ENCODE results near the gene GTF3C1. TPM values are rescaled to one million over a fixed set of nuclear protein-coding genes. Genes with fewer than 3 reads are reported as not detected.

The GTF3C1 gene
- total and polyA plus RNA-seq, 2 of the 13 experiments (the other 11 are each of a cell fraction or from before 2014, with no cell fraction given), result 29.2 to 72.7 TPM

- TF ChIP-seq PPARG (CRISPR knock-in tag; conservative IDR thresholded peaks at IDR 0.05) (no peak), POGK (CRISPR knock-in tag; conservative IDR thresholded peaks at IDR 0.05) (no peak), ZFP90 (CRISPR knock-in tag; IDR thresholded peaks at IDR 0.05; ENCODE audit: borderline replicate concordance) (no peak), ZNF124 (CRISPR knock-in tag; IDR thresholded peaks at IDR 0.05) (no peak)
Measured at GRCh38 chr16:27508476-27508875, 41.2 kb downstream of the GTF3C1 start (continued).

- no peak overlapping the region for H3K9ac ChIP-seq (ENCODE audit: insufficient read depth, low read depth, low read length)
- ATAC-seq (no peak), FAIRE-seq (no peak), DNase-seq (ENCODE audit: low spot score) (no peak)
- no peaks in the 10 kb centered on the region for H3K4me1 ChIP-seq (ENCODE audit: insufficient read depth, low read length)
- H3K27ac ChIP-seq (ENCODE audit: extremely low read length, insufficient read depth, low read length), result no peak overlapping the region
- whole genome bisulfite sequencing (ENCODE audit: low lambda C conversion rate), result 99% methylated on average over 15 of the region's 17 CpGs
- CTCF ChIA-PET (ENCODE audit: low intra/inter-chr PET ratio, low total read pairs), result no interaction called here
- H3K4me2 ChIP-seq (ENCODE audit: low read depth, low read length), result no peak overlapping the region
- H3K9me3 ChIP-seq (ENCODE audit: low read length), result no peaks in the 10 kb centered on the region
- H3K4me3 ChIP-seq (replicated peaks in 1 of 3; ENCODE audit: insufficient read depth in 1 of 3, low read depth in 2 of 3, low read length in 3 of 3), result no peak overlapping the region
- in situ Hi-C loops (cut with HindIII; ENCODE audit: extremely low pct_ligation_motif_present, low pct_unique_long_range_greater_than_20kb) (no loop called here), intact Hi-C loops (cut with micrococcal nuclease; ENCODE audit: unreplicated experiment) (no loop called here)
- POLR2A ChIA-PET, result no interaction called here
- no peak overlapping the region for H2AFZ ChIP-seq (ENCODE audit: low read length)
- no peaks in the 10 kb centered on the region for H4K20me1 ChIP-seq (ENCODE audit: insufficient read depth, low read length)
- peaks cover 56 to 92% of the 10 kb centered on the region in 2 experiments for H3K36me3 ChIP-seq (replicated peaks in 1 of 2; ENCODE audit: control insufficient read depth in 1 of 2, insufficient read depth in 2 of 2, low read length in 2 of 2)
- H3K79me2 ChIP-seq (ENCODE audit: insufficient read depth, low read length), result no peaks in the 10 kb centered on the region
- no TSS peak for BruUV-seq (replicated peaks)
- H3K27me3 ChIP-seq (ENCODE audit: control insufficient read depth in 1 of 2, insufficient read depth in 2 of 2, low read length in 2 of 2), result no peaks in the 10 kb centered on the region
- TF ChIP-seq PLRG1 (conservative IDR thresholded peaks at IDR 0.05), result no peak
- TF ChIP-seq SNAPC5 (CRISPR knock-in tag; IDR thresholded peaks at IDR 0.05; ENCODE audit: borderline replicate concordance), result no peak
- no peak for TF ChIP-seq TCF12 (IDR thresholded peaks at IDR 0.05)
- TF ChIP-seq TCF12 (CRISPR knock-in tag; IDR thresholded peaks at IDR 0.05), result no peak
- TF ChIP-seq ZNF776 (CRISPR knock-in tag; IDR thresholded peaks at IDR 0.05), result no peak
- no peak for TF ChIP-seq TSC22D2 (CRISPR knock-in tag; IDR thresholded peaks at IDR 0.05; ENCODE audit: borderline replicate concordance)
- no peak for TF ChIP-seq ZNF230 (CRISPR knock-in tag; IDR thresholded peaks at IDR 0.05)
- TF ChIP-seq MBD4 (IDR thresholded peaks at IDR 0.05; ENCODE audit: borderline replicate concordance, low read length), result no peak
- TF ChIP-seq EHMT2 (IDR thresholded peaks at IDR 0.05; ENCODE audit: borderline replicate concordance, low read depth, low read length), result no peak
- no peak for TF ChIP-seq ZNF432 (CRISPR knock-in tag; IDR thresholded peaks at IDR 0.05; ENCODE audit: borderline replicate concordance)
- no peak for TF ChIP-seq HOXA5 (CRISPR knock-in tag; IDR thresholded peaks at IDR 0.05)
- TF ChIP-seq PRMT3 (CRISPR knock-in tag; IDR thresholded peaks at IDR 0.05; ENCODE audit: borderline replicate concordance, low read depth), result no peak
- no peak for TF ChIP-seq MIXL1 (CRISPR knock-in tag; IDR thresholded peaks at IDR 0.05)
- no peak for TF ChIP-seq HMGXB3 (CRISPR knock-in tag; IDR thresholded peaks at IDR 0.05; ENCODE audit: borderline replicate concordance)
- no peak for TF ChIP-seq ZNF552 (CRISPR knock-in tag; IDR thresholded peaks at IDR 0.05; ENCODE audit: borderline replicate concordance)
- TF ChIP-seq CEBPB (IDR thresholded peaks at IDR 0.05; ENCODE audit: borderline replicate concordance, low read depth, low read length), result no peak
- no peak for TF ChIP-seq ZNF547 (CRISPR knock-in tag; IDR thresholded peaks at IDR 0.05)
Measured at GRCh38 chr16:27506771-27507170, 42.9 kb downstream of the GTF3C1 start.

Measured in HepG2 (cell line).